CD4-positive, alpha-beta T cell treated with Interleukin-15 for 4 hours (primary cell): Measurements from ENCODE around the gene FAM180A.
"Not testable (repeated sequence)": the region's sequence is repeated elsewhere in the genome, so short reads cannot be mapped to it uniquely, and the experiment has no call there.

Source experiments
- DNase-seq: peaks from one replicate; pipeline ENCODE4 v3.0.0-alpha.2; 2020; ENCODE audit warnings: low spot score

The FAM180A gene

GRCh38 chr7:135737306-135737647 is 11.3 kb downstream of the FAM180A start:
- DNase-seq: not testable (repeated sequence)

GRCh38 chr7:135736586-135737305 is 11.9 kb downstream of the FAM180A start:
- no peak for DNase-seq

GRCh38 chr7:135734343-135734689 is 14.3 kb downstream of the FAM180A start:
- no peak for DNase-seq

GRCh38 chr7:135733603-135734342 is 14.8 kb downstream of the FAM180A start:
- DNase-seq: no peak

- DNase-seq: no peak
These were observed 17.5 kb downstream of the FAM180A start for GRCh38 chr7:135731131-135731530.

- no peak for DNase-seq
These were observed 19.4 kb downstream of the FAM180A start for GRCh38 chr7:135729230-135729629.

GRCh38 chr7:135728136-135728669 is 20.4 kb downstream of the FAM180A start, which contains the start of gene SLC13A4:
Gene SLC13A4, minus strand, starts transcription at chr7:135728186. Its CDS starts 690 bp downstream, at chr7:135727496.
- no peak for DNase-seq

- DNase-seq: no peak
These were observed 21.5 kb downstream of the FAM180A start for GRCh38 chr7:135726911-135727673.

GRCh38 chr7:135726276-135726788 is 22.3 kb downstream of the FAM180A start:
- DNase-seq: no peak

- DNase-seq: no peak
These were observed 25.2 kb downstream of the FAM180A start for GRCh38 chr7:135723411-135723810.

- no peak for DNase-seq
These were observed 27.3 kb downstream of the FAM180A start for GRCh38 chr7:135721198-135721820.

- no peak for DNase-seq
These were observed 28.9 kb downstream of the FAM180A start for GRCh38 chr7:135719688-135720087.

- DNase-seq: no peak
These were observed 29.7 kb downstream of the FAM180A start for GRCh38 chr7:135718794-135719437.

GRCh38 chr7:135718219-135718618 is 30.4 kb downstream of the FAM180A start:
- DNase-seq: no peak

GRCh38 chr7:135717693-135718092 is 30.9 kb downstream of the FAM180A start:
- DNase-seq: no peak

- no peak for DNase-seq
These were observed 31.9 kb downstream of the FAM180A start for GRCh38 chr7:135716677-135717238.

GRCh38 chr7:135715673-135716072 is 32.9 kb downstream of the FAM180A start:
- no peak for DNase-seq

GRCh38 chr7:135715055-135715522 is 33.5 kb downstream of the FAM180A start:
- DNase-seq: no peak

GRCh38 chr7:135714534-135715009 is 34.0 kb downstream of the FAM180A start:
- DNase-seq: no peak

GRCh38 chr7:135713836-135714470 is 34.7 kb downstream of the FAM180A start:
- DNase-seq: no peak
